ENCODE data around the gene GPR35.

DNA sequence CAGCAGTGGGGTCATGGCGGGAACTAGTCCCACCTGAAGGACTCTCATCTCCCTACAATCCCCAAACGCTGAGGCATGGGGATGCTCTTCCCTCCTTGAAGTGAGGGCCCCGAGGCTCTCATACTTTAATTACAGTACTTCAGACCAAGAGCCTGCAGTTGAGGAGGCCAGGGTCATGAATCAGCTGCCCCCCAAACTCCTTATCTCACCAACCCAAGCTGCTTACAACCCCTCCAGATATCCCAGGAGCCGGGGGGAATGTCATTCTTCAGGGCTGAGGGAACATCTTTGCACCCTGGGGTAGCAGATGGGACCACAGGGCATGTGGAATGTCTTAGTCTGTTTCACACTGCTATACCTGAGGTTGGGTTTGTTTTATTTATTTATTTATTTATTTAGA, 41.5 kb upstream of the GPR35 start:
- TF ChIP-seq, protein P1, sequence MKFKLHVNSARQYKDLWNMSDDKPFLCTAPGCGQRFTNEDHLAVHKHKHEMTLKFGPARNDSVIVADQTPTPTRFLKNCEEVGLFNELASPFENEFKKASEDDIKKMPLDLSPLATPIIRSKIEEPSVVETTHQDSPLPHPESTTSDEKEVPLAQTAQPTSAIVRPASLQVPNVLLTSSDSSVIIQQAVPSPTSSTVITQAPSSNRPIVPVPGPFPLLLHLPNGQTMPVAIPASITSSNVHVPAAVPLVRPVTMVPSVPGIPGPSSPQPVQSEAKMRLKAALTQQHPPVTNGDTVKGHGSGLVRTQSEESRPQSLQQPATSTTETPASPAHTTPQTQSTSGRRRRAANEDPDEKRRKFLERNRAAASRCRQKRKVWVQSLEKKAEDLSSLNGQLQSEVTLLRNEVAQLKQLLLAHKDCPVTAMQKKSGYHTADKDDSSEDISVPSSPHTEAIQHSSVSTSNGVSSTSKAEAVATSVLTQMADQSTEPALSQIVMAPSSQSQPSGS (CRISPR knock-in tag; IDR thresholded peaks at IDR 0.05; ENCODE audit: borderline replicate concordance, low read depth) = no peak
- no peak for TF ChIP-seq CTCF (IDR thresholded peaks at IDR 0.05)
- TF ChIP-seq CREM (CRISPR knock-in tag; IDR thresholded peaks at IDR 0.05) = no peak
- TF ChIP-seq, protein P2, sequence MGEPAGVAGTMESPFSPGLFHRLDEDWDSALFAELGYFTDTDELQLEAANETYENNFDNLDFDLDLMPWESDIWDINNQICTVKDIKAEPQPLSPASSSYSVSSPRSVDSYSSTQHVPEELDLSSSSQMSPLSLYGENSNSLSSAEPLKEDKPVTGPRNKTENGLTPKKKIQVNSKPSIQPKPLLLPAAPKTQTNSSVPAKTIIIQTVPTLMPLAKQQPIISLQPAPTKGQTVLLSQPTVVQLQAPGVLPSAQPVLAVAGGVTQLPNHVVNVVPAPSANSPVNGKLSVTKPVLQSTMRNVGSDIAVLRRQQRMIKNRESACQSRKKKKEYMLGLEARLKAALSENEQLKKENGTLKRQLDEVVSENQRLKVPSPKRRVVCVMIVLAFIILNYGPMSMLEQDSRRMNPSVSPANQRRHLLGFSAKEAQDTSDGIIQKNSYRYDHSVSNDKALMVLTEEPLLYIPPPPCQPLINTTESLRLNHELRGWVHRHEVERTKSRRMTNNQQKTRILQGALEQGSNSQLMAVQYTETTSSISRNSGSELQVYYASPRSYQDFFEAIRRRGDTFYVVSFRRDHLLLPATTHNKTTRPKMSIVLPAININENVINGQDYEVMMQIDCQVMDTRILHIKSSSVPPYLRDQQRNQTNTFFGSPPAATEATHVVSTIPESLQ (CRISPR knock-in tag; IDR thresholded peaks at IDR 0.05) = no peak
- TF ChIP-seq, protein P3, sequence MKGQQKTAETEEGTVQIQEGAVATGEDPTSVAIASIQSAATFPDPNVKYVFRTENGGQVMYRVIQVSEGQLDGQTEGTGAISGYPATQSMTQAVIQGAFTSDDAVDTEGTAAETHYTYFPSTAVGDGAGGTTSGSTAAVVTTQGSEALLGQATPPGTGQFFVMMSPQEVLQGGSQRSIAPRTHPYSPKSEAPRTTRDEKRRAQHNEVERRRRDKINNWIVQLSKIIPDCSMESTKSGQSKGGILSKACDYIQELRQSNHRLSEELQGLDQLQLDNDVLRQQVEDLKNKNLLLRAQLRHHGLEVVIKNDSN (CRISPR knock-in tag; IDR thresholded peaks at IDR 0.05) = no peak
- TF ChIP-seq, protein P4, sequence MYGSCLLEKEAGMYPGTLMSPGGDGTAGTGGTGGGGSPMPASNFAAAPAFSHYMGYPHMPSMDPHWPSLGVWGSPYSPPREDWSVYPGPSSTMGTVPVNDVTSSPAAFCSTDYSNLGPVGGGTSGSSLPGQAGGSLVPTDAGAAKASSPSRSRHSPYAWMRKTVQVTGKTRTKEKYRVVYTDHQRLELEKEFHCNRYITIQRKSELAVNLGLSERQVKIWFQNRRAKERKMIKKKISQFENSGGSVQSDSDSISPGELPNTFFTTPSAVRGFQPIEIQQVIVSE (CRISPR knock-in tag; IDR thresholded peaks at IDR 0.05; ENCODE audit: borderline replicate concordance) = no peak
- no peak for TF ChIP-seq HMGXB4 (CRISPR knock-in tag; IDR thresholded peaks at IDR 0.05)
- TF ChIP-seq GABPB1 (CRISPR knock-in tag; IDR thresholded peaks at IDR 0.05) = no peak
- TF ChIP-seq, protein P5, sequence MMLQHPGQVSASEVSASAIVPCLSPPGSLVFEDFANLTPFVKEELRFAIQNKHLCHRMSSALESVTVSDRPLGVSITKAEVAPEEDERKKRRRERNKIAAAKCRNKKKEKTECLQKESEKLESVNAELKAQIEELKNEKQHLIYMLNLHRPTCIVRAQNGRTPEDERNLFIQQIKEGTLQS (CRISPR knock-in tag; conservative IDR thresholded peaks at IDR 0.05) = no peak
- no peak for TF ChIP-seq TCF7 (CRISPR knock-in tag; IDR thresholded peaks at IDR 0.05; ENCODE audit: low read depth)
